Left ventricle myocardium inferior (tissue), 1 donor: ENCODE results near the gene ZDHHC4. TPM values are rescaled to one million over a fixed set of nuclear protein-coding genes. Genes with fewer than 3 reads are reported as not detected.

Experiments
- DNase-seq: peaks from one replicate; pipeline ENCODE4 v3.0.0-alpha.2; 2020
- H3K27ac ChIP-seq: fragments of 200-600 bp; replicated peaks from 2 replicates; pipeline ENCODE4 v1.8.0; 2021
- H3K27me3 ChIP-seq: fragments of 200-600 bp; 2 replicates; pipeline ENCODE4 v1.8.0; 2021; ENCODE audit warnings: low read depth
- H3K36me3 ChIP-seq: fragments of 200-600 bp; 2 replicates; pipeline ENCODE4 v1.8.0; 2021
- H3K4me1 ChIP-seq: fragments of 200-600 bp; 2 replicates; pipeline ENCODE4 v1.8.0; 2021
- H3K4me3 ChIP-seq: fragments of 200-600 bp; 2 replicates; pipeline ENCODE4 v1.8.0; 2021; ENCODE audit warnings: mild to moderate bottlenecking, moderate library complexity
- H3K9me3 ChIP-seq: fragments of 200-600 bp; replicated peaks from 2 replicates; pipeline ENCODE4 v1.8.0; 2021
- CTCF ChIP-seq: fragments of 200-600 bp; IDR thresholded peaks from 2 replicates; pipeline ENCODE4 v1.8.0; 2021; ENCODE audit warnings: antibody characterized with exemption, mild to moderate bottlenecking, borderline replicate concordance
- intact Hi-C: fragments of 100-400 bp; cut with micrococcal nuclease; formaldehyde crosslinking; loops from one replicate; pipeline ENCODE4 v1.11.0; 2022
- total RNA-seq: library from RNA; stranded (reverse); fragmentation: NEBNext Ultra II Directional; extraction: Animal tissue kit (Norgen Biotek cat#: 25700); gene quantifications from one replicate; pipeline ENCODE4 v1.2.1, GENCODE V29; 2021
- donor health status: DM: no; HTN: yes; CAD: no; lungs with severe emphysema.

ZDHHC4 gene
- total RNA-seq, 1 donor from 2014 or later: 36.7 TPM

GRCh38 chr7:6606866-6607583 lies 29.8 kb downstream of the ZDHHC4 start:
- Histone ChIP-seq H3K27ac (no peak overlapping the region), H3K27me3 (no peaks in the 10 kb centered on the region), H3K4me3 (no peak overlapping the region), H3K9me3 (no peaks in the 10 kb centered on the region), H3K4me1 (no peaks in the 10 kb centered on the region), H3K36me3 (peaks cover 60% of the 10 kb centered on the region)
- DNase-seq: no peak
- intact Hi-C loops: no loop called here
- no peak for TF ChIP-seq CTCF

- TF ChIP-seq CTCF: no peak
- Histone ChIP-seq H3K27me3 (no peaks in the 10 kb centered on the region), H3K4me1 (no peaks in the 10 kb centered on the region), H3K36me3 (peaks cover 54% of the 10 kb centered on the region), H3K27ac (no peak overlapping the region), H3K4me3 (no peak overlapping the region), H3K9me3 (no peaks in the 10 kb centered on the region)
- intact Hi-C loops: no loop called here
- no peak for DNase-seq
Observed at GRCh38 chr7:6607651-6608051, 30.4 kb downstream of the ZDHHC4 start.

- no peaks in the 10 kb centered on the region for H3K27me3 ChIP-seq
- H3K27ac ChIP-seq: no peak overlapping the region
- no peak overlapping the region for H3K4me3 ChIP-seq
- no peaks in the 10 kb centered on the region for H3K9me3 ChIP-seq
- H3K4me1 ChIP-seq: no peaks in the 10 kb centered on the region
- peaks cover 49% of the 10 kb centered on the region for H3K36me3 ChIP-seq
- TF ChIP-seq CTCF: no peak
- intact Hi-C loops: no loop called here
- no peak for DNase-seq
Observed at GRCh38 chr7:6608081-6608480, 30.8 kb downstream of the ZDHHC4 start.

GRCh38 chr7:6608794-6609193 lies 31.5 kb downstream of the ZDHHC4 start:
- Histone ChIP-seq H3K9me3 (no peaks in the 10 kb centered on the region), H3K4me1 (no peaks in the 10 kb centered on the region), H3K4me3 (no peak overlapping the region), H3K27me3 (no peaks in the 10 kb centered on the region), H3K27ac (no peak overlapping the region), H3K36me3 (peaks cover 42% of the 10 kb centered on the region)
- DNase-seq: no peak
- TF ChIP-seq CTCF: no peak
- intact Hi-C loops: no loop called here

- Histone ChIP-seq H3K27me3 (no peaks in the 10 kb centered on the region), H3K4me3 (no peak overlapping the region), H3K27ac (no peak overlapping the region), H3K36me3 (peaks cover 14% of the 10 kb centered on the region), H3K9me3 (no peaks in the 10 kb centered on the region), H3K4me1 (peaks cover 14% of the 10 kb centered on the region)
- intact Hi-C loops: no loop called here
- no peak for DNase-seq
- TF ChIP-seq CTCF: no peak
Observed at GRCh38 chr7:6612819-6613218, 35.6 kb downstream of the ZDHHC4 start.
